Cardiac muscle cell (in vitro differentiated cells and primary cell): ENCODE measurements around the gene KANK2. TPM values are rescaled to one million over a fixed set of nuclear protein-coding genes. Genes with fewer than 3 reads are reported as not detected.

Source experiments
- DNase-seq, 2 donors: peaks; one replicate each; pipeline versions ENCODE4 v3.0.0 to v3.0.0-alpha.2; 2010 to 2017; ENCODE audit warnings: low read depth in 1 of 2, low spot score in 1 of 2
- H3K27ac ChIP-seq: fragments of 200-600 bp; sonication (generic); 2 replicates; pipeline ENCODE4 v1.5.1; 2016
- H3K27me3 ChIP-seq: fragments of 200-600 bp; sonication (generic); 2 replicates; pipeline ENCODE4 v1.6.0; 2016; ENCODE audit warnings: control low read depth
- H3K36me3 ChIP-seq: fragments of 200-600 bp; sonication (generic); 2 replicates; pipeline ENCODE4 v1.5.1; 2016; ENCODE audit warnings: control low read depth
- H3K4me1 ChIP-seq: fragments of 200-600 bp; sonication (generic); 2 replicates; pipeline ENCODE4 v1.8.1; 2017; ENCODE audit warnings: low read depth, mild to moderate bottlenecking, mixed run types
- H3K4me3 ChIP-seq: fragments of 200-600 bp; sonication (generic); 2 replicates; pipeline ENCODE4 v1.5.1; 2016; ENCODE audit warnings: mild to moderate bottlenecking
- H3K9me3 ChIP-seq: fragments of 200-600 bp; sonication (generic); 2 replicates; pipeline ENCODE4 v1.5.1; 2017; ENCODE audit warnings: low read depth, mild to moderate bottlenecking, control low read depth
- polyA plus RNA-seq: library from polyadenylated mRNA; unstranded; fragments of >200 nt; fragmentation: Nextera tagmentation; extraction: Ambion mirVana; gene quantifications from 2 replicates; pipeline ENCODE4 v1.2.1, GENCODE V29; 2016
- total RNA-seq: library from RNA; depleted of rRNA; stranded (reverse); fragments of >200 nt; gene quantifications from 2 replicates; pipeline ENCODE4 v1.2.3, GENCODE V29; 2016
- TF ChIP-seq, protein P1 (sequence below): IDR thresholded peaks from 2 replicates; pipeline ENCODE4 v1.5.1; 2012; ENCODE audit warnings: low read depth, mild to moderate bottlenecking, low read length

The KANK2 gene
- total and polyA plus RNA-seq, 2 experiments from 2014 or later: 38.9 to 106 TPM

- Histone ChIP-seq H3K27ac (peak overlapping the region; percentile 55), H3K36me3 (no peaks in the 10 kb centered on the region), H3K4me1 (peaks cover 13% of the 10 kb centered on the region), H3K27me3 (no peaks in the 10 kb centered on the region), H3K9me3 (no peaks in the 10 kb centered on the region), H3K4me3 (no peak overlapping the region)
- peak; percentile 76 to 93 for DNase-seq
- TF ChIP-seq, protein P1, sequence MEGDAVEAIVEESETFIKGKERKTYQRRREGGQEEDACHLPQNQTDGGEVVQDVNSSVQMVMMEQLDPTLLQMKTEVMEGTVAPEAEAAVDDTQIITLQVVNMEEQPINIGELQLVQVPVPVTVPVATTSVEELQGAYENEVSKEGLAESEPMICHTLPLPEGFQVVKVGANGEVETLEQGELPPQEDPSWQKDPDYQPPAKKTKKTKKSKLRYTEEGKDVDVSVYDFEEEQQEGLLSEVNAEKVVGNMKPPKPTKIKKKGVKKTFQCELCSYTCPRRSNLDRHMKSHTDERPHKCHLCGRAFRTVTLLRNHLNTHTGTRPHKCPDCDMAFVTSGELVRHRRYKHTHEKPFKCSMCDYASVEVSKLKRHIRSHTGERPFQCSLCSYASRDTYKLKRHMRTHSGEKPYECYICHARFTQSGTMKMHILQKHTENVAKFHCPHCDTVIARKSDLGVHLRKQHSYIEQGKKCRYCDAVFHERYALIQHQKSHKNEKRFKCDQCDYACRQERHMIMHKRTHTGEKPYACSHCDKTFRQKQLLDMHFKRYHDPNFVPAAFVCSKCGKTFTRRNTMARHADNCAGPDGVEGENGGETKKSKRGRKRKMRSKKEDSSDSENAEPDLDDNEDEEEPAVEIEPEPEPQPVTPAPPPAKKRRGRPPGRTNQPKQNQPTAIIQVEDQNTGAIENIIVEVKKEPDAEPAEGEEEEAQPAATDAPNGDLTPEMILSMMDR: peak; percentile 74
These were observed 6.1 kb upstream of the KANK2 start for GRCh38 chr19:11203194-11204075.

GRCh38 chr19:11202488-11203193, 5.3 kb upstream of the KANK2 start:
- DNase-seq: no peak
- H3K9me3 ChIP-seq: no peaks in the 10 kb centered on the region
- H3K27me3 ChIP-seq: no peaks in the 10 kb centered on the region
- H3K4me1 ChIP-seq: peaks cover 13% of the 10 kb centered on the region
- TF ChIP-seq, protein P1: no peak
- H3K27ac ChIP-seq: peak overlapping the region; percentile 48
- no peak overlapping the region for H3K4me3 ChIP-seq
- no peaks in the 10 kb centered on the region for H3K36me3 ChIP-seq

DNA sequence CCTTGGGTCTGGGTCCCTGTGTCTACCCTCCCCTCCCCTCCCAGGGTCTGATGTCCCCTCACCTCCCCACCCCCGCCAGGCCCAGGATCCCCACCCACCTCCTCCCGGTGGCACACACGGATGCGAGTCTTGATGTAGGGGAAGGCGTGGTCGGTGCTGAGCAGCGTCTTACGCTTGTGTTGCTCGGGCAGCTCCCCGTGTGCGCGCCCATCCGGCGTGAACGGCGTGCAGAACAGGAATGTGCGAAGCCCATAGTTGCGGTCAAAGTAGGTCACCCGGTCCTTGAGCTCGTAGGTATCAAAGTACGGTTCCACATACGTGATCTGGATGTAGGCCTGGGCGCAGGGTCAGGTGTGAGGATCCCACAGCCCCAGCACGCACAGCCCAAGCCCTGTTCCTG, 4.4 kb upstream of the KANK2 start:
- Histone ChIP-seq H3K4me1 (peaks cover 13% of the 10 kb centered on the region), H3K27ac (no peak overlapping the region), H3K27me3 (no peaks in the 10 kb centered on the region), H3K36me3 (no peaks in the 10 kb centered on the region), H3K9me3 (no peaks in the 10 kb centered on the region), H3K4me3 (no peak overlapping the region)
- TF ChIP-seq, protein P1: no peak
- no peak for DNase-seq

GRCh38 chr19:11200931-11201330, 3.6 kb upstream of the KANK2 start:
- no peaks in the 10 kb centered on the region for H3K36me3 ChIP-seq
- no peak for DNase-seq
- TF ChIP-seq, protein P1: no peak
- no peaks in the 10 kb centered on the region for H3K9me3 ChIP-seq
- H3K4me3 ChIP-seq: no peak overlapping the region
- H3K27me3 ChIP-seq: no peaks in the 10 kb centered on the region
- H3K4me1 ChIP-seq: peaks cover 13% of the 10 kb centered on the region
- H3K27ac ChIP-seq: no peak overlapping the region

DNA sequence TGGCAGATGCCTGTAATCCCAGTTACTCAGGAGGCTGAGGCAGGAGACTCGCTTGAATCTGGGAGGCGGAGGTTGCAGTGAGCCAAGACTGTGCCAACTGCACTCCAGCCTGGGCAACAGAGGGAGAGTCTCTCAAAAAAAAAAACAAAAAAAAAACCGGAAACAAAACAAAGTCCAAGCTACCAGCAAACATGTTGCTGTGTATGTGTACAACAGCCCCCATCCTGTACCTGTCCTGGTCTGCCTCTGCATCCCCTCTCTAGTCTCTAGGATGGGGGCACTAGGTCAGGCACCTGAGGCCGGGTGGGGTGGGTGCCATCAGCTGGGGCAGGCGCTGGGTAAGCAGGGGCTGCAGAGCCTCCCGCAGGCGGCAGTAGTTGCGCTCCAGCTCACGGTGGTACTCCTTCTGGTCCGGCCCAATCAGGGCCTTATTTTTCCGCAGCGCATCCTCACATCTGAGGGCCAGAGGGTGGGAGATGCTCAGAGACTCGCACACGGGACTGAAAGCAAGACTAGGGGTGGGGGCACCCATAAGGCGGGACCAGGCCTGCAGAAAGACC, 2.8 kb upstream of the KANK2 start:
- Histone ChIP-seq H3K4me1 (peaks cover 13% of the 10 kb centered on the region), H3K27ac (no peak overlapping the region), H3K27me3 (no peaks in the 10 kb centered on the region), H3K36me3 (no peaks in the 10 kb centered on the region), H3K4me3 (no peak overlapping the region), H3K9me3 (no peaks in the 10 kb centered on the region)
- DNase-seq: no peak
- TF ChIP-seq, protein P1: no peak
